ENCODE measurements around the gene CLEC3A. TPM values are rescaled to one million over a fixed set of nuclear protein-coding genes. Genes with fewer than 3 reads are reported as not detected.
A peak's percentile ranks its signal among the peaks of the same experiment; 100 is the strongest.

The CLEC3A gene, protein sequence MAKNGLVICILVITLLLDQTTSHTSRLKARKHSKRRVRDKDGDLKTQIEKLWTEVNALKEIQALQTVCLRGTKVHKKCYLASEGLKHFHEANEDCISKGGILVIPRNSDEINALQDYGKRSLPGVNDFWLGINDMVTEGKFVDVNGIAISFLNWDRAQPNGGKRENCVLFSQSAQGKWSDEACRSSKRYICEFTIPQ
- total RNA-seq (0.14 TPM), polyA plus RNA-seq (0.21 TPM)
- long read RNA-seq, donor 1: 0 reads
- long read RNA-seq, donor 2: 0 reads
- long read RNA-seq, donor 3: 0 reads
- long read RNA-seq, donor 4: 0 reads
- long read RNA-seq, donor 5: 0 reads
- long read RNA-seq, donor 6: 0 reads
- long read RNA-seq, donor 7: 0 reads
- long read RNA-seq, donor 8: 0 reads
- long read RNA-seq, donor 9: 0 reads
- long read RNA-seq, donor 10: 0 reads

DNA sequence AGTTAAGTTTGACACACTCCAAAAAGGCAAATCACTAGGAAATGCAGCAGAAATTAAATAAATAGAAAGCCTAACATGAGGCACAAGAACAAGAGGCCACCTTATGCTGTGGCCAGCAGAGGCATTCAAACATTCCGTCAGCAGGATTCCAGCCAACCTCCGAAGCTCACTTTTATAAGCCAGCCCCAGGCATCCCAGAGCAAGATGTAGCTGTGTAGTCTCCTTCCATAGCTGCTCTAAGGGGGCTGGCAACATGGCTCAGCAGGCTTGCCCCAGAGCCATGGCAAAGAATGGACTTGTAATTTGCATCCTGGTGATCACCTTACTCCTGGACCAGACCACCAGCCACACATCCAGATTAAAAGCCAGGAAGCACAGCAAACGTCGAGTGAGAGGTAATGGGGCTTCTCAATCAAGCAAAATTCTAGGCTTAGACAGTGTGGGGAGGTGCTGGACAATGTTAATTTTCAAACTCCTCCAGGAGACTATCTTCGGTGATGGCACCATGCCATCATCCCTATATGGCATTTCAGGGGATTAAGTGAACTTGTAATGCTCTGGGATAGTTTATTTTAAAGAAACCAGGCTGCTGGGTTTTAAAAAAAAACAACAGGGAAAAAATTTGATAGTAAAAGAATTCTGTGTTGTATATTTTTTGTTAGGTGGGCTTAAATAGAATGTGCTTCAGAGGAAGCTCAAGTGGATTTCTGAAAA, at the start of gene CLEC3A:
CLEC3A (plus strand) TSS at position 202 of the 714 bp plus-strand sequence; CDS start at position 281, 79 bp downstream.
- no peak within 1 kb of the TSS for H3K4me3 ChIP-seq (ENCODE audit: low read length in 2 of 2)
- H3K27me3 ChIP-seq (ENCODE audit: control insufficient read depth in 2 of 2, insufficient read depth in 1 of 2, low read length in 1 of 2): no peaks in the 10 kb centered on the region
- no peaks in the 10 kb centered on the region for H3K4me1 ChIP-seq (ENCODE audit: control insufficient read depth in 2 of 2, insufficient read depth in 2 of 2, low read length in 2 of 2)
- DNase-seq (ENCODE audit: low read depth in 6 of 9, low spot score in 9 of 9): no peak
- 75% methylated on average over 5 of the region's 5 CpGs for WGBS
- H3K27ac ChIP-seq (ENCODE audit: low read depth in 1 of 2, low read length in 1 of 2): no peak within 1 kb of the TSS
- H3K9me3 ChIP-seq (ENCODE audit: control insufficient read depth in 2 of 2, insufficient read depth in 1 of 2, low read length in 1 of 2): no peaks in the 10 kb centered on the region
- H3K36me3 ChIP-seq (ENCODE audit: control insufficient read depth in 2 of 2, insufficient read depth in 2 of 2, low read length in 1 of 2): no peaks in the 10 kb centered on the region

DNA sequence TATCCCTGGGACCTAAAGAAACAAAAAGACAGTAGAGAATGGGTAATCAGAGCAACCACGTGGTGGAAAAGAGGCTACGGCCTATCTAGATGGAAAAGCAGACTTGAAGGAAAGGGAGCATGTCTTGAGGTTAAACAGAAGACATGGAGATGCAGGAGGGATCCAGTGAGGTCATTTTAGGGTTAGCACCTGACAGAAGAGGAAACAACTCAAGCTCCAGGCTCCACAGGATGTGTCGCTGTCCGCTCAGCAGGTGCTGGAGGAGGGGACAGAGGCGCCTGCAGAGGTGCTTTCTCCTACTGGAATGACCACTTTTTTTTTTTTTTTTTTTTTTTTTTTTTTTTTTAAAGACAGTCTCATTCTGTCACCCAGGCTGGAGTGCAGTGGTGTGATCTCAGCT, 47.5 kb upstream of the CLEC3A start:
- Histone ChIP-seq H3K27me3 (ENCODE audit: control insufficient read depth in 2 of 2, insufficient read depth in 1 of 2, low read length in 1 of 2) (no peaks in the 10 kb centered on the region), H3K4me1 (ENCODE audit: control insufficient read depth in 2 of 2, insufficient read depth in 2 of 2, low read length in 2 of 2) (no peaks in the 10 kb centered on the region), H3K4me3 (ENCODE audit: low read length in 2 of 2) (no peak overlapping the region), H3K9me3 (ENCODE audit: control insufficient read depth in 2 of 2, insufficient read depth in 1 of 2, low read length in 1 of 2) (no peaks in the 10 kb centered on the region), H3K36me3 (ENCODE audit: control insufficient read depth in 2 of 2, insufficient read depth in 2 of 2, low read length in 1 of 2) (no peaks in the 10 kb centered on the region), H3K27ac (ENCODE audit: low read depth in 1 of 2, low read length in 1 of 2) (no peak overlapping the region)
- DNase-seq (ENCODE audit: low read depth in 6 of 9, low spot score in 9 of 9): peak in 1 of 9 donors; percentile 8
- 80% methylated on average over 5 of the region's 5 CpGs for WGBS

DNA sequence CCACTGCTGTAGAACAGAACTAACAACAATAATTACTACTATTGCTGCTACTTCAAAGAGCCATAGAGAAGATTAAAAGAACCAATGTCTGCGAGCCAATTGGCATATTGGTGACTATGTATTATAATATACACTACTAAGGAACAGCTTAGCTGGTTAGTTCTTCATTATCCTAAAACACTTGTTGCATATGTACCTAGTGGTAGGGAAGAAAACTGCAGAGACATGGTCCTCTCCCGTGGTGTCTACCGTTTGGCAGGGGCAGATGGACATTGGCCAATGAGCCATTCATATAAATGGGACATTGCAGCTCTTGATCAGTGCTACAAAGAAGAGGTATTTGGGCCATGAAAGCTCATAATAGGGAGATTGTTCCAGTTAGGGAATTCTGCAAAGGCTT, 46.4 kb upstream of the CLEC3A start:
- Histone ChIP-seq H3K9me3 (ENCODE audit: control insufficient read depth in 2 of 2, insufficient read depth in 1 of 2, low read length in 1 of 2) (no peaks in the 10 kb centered on the region), H3K36me3 (ENCODE audit: control insufficient read depth in 2 of 2, insufficient read depth in 2 of 2, low read length in 1 of 2) (no peaks in the 10 kb centered on the region), H3K27me3 (ENCODE audit: control insufficient read depth in 2 of 2, insufficient read depth in 1 of 2, low read length in 1 of 2) (no peaks in the 10 kb centered on the region), H3K27ac (ENCODE audit: low read depth in 1 of 2, low read length in 1 of 2) (no peak overlapping the region), H3K4me3 (ENCODE audit: low read length in 2 of 2) (no peak overlapping the region), H3K4me1 (ENCODE audit: control insufficient read depth in 2 of 2, insufficient read depth in 2 of 2, low read length in 2 of 2) (no peaks in the 10 kb centered on the region)
- WGBS: 74% methylated on average over 3 of the region's 3 CpGs
- no peak for DNase-seq (ENCODE audit: low read depth in 6 of 9, low spot score in 9 of 9)

DNA sequence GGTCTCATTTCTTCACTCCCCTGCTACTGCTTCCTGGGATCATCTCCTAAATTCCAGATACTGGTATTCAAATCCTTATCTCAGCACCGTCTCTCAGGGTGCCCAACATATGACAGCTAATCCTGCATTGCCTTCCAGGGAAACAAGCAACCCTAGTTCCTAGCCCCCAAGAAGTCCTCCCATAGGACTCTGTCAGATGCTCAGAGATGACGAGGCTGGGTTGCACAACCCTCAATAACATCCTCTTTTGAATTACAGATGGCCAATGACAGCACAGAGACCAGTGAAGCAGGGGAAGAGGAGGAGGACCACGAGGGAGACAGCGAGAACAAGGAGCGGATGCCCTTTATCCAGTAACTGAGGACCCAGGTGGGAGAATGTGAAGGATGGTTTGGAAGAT, 45.0 kb upstream of the CLEC3A start:
- DNase-seq (ENCODE audit: low read depth in 6 of 9, low spot score in 9 of 9): no peak
- WGBS: 71% methylated on average over 5 of the region's 5 CpGs
- H3K27ac ChIP-seq (ENCODE audit: low read depth in 1 of 2, low read length in 1 of 2): no peak overlapping the region
- H3K27me3 ChIP-seq (ENCODE audit: control insufficient read depth in 2 of 2, insufficient read depth in 1 of 2, low read length in 1 of 2): no peaks in the 10 kb centered on the region
- no peak overlapping the region for H3K4me3 ChIP-seq (ENCODE audit: low read length in 2 of 2)
- no peaks in the 10 kb centered on the region for H3K4me1 ChIP-seq (ENCODE audit: control insufficient read depth in 2 of 2, insufficient read depth in 2 of 2, low read length in 2 of 2)
- no peaks in the 10 kb centered on the region for H3K9me3 ChIP-seq (ENCODE audit: control insufficient read depth in 2 of 2, insufficient read depth in 1 of 2, low read length in 1 of 2)
- no peaks in the 10 kb centered on the region for H3K36me3 ChIP-seq (ENCODE audit: control insufficient read depth in 2 of 2, insufficient read depth in 2 of 2, low read length in 1 of 2)

DNA sequence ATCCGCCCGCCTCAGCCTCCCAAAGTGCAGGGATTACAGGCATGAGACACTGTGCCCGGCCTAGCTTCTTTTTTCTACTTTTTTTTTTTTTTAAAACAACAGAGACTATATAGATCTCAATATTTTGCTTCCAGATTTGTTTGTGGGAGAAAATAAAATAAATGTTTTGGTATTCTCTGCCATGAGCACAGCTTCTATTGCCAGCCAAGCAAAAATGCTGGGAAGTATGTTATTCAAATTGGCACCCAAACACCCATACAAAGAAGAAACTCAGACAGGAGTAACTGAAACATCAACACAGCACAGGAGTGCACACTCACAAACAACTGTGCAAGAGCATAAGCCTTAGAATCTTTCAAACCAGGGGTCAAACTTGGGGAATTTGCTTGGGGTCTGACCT, 37.2 kb upstream of the CLEC3A start:
- Histone ChIP-seq H3K9me3 (ENCODE audit: control insufficient read depth in 2 of 2, insufficient read depth in 1 of 2, low read length in 1 of 2) (no peaks in the 10 kb centered on the region), H3K27me3 (ENCODE audit: control insufficient read depth in 2 of 2, insufficient read depth in 1 of 2, low read length in 1 of 2) (no peaks in the 10 kb centered on the region), H3K27ac (ENCODE audit: low read depth in 1 of 2, low read length in 1 of 2) (no peak overlapping the region), H3K4me1 (ENCODE audit: control insufficient read depth in 2 of 2, insufficient read depth in 2 of 2, low read length in 2 of 2) (no peaks in the 10 kb centered on the region), H3K36me3 (ENCODE audit: control insufficient read depth in 2 of 2, insufficient read depth in 2 of 2, low read length in 1 of 2) (no peaks in the 10 kb centered on the region), H3K4me3 (ENCODE audit: low read length in 2 of 2) (no peak overlapping the region)
- no peak for DNase-seq (ENCODE audit: low read depth in 6 of 9, low spot score in 9 of 9)
- 88% methylated on average over 3 of the region's 3 CpGs for WGBS

DNA sequence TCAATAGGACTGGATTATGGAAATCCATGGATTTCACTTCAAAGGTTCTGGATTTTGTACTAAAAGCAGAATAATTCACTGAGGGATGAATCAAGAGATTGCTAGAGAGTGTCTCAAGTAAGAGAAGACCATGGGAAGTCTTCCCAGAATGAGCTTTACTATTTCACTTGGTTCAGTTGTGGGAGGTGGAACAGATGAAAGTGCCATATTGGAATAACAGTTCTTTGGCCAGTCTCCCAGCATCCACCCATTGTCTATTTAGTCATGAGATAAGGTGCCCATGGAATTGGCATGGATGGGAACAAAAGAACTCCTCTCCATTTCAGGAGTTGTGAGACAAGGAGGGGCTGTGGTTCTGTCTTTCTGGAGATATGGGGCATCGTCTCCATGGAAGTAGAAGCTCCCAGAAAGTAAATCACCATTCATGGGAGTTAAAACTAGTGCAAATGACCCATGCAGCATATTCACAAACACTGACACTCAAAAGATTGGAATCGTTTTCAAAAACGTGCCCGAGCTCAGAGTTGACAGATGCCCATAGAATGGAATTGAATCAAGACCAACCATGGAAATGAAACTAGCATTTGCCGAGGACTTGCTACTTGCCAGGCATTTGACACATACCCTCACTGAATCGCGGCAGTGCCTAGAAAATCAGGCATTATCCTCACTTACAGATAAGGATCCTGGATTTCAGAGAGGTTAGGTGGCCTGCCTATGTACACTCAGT, 36.2 kb upstream of the CLEC3A start:
- Histone ChIP-seq H3K4me1 (ENCODE audit: control insufficient read depth in 2 of 2, insufficient read depth in 2 of 2, low read length in 2 of 2) (no peaks in the 10 kb centered on the region), H3K36me3 (ENCODE audit: control insufficient read depth in 2 of 2, insufficient read depth in 2 of 2, low read length in 1 of 2) (no peaks in the 10 kb centered on the region), H3K27ac (ENCODE audit: low read depth in 1 of 2, low read length in 1 of 2) (no peak overlapping the region), H3K27me3 (ENCODE audit: control insufficient read depth in 2 of 2, insufficient read depth in 1 of 2, low read length in 1 of 2) (no peaks in the 10 kb centered on the region), H3K4me3 (ENCODE audit: low read length in 2 of 2) (no peak overlapping the region), H3K9me3 (ENCODE audit: control insufficient read depth in 2 of 2, insufficient read depth in 1 of 2, low read length in 1 of 2) (no peaks in the 10 kb centered on the region)
- DNase-seq (ENCODE audit: low read depth in 6 of 9, low spot score in 9 of 9): no peak
- WGBS: 94% methylated on average over 7 of the region's 7 CpGs

DNA sequence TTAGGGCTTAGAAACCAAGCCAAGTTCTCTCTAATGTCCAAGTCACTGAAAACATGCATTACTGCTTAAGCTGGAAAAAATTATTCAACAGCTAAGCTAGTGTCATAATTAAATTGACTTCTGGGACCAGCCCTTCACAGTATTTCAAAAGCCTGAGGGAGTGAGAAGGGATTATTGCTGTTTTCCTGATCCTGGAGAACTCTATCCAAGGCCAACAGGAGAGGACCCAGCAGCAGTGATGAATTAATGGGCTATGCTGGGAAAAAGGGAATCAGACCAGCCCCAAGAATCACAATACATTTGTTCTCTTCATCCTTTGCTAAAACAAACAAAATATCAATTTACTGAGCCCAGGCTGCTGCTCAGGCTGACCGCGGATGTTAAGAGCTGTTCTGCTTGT, 34.5 kb upstream of the CLEC3A start:
- no peak for DNase-seq (ENCODE audit: low read depth in 6 of 9, low spot score in 9 of 9)
- WGBS: 89% methylated on average over 2 of the region's 2 CpGs
- H3K27me3 ChIP-seq (ENCODE audit: control insufficient read depth in 2 of 2, insufficient read depth in 1 of 2, low read length in 1 of 2): no peaks in the 10 kb centered on the region
- H3K4me3 ChIP-seq (ENCODE audit: low read length in 2 of 2): no peak overlapping the region
- H3K27ac ChIP-seq (ENCODE audit: low read depth in 1 of 2, low read length in 1 of 2): no peak overlapping the region
- H3K9me3 ChIP-seq (ENCODE audit: control insufficient read depth in 2 of 2, insufficient read depth in 1 of 2, low read length in 1 of 2): no peaks in the 10 kb centered on the region
- no peaks in the 10 kb centered on the region for H3K4me1 ChIP-seq (ENCODE audit: control insufficient read depth in 2 of 2, insufficient read depth in 2 of 2, low read length in 2 of 2)
- H3K36me3 ChIP-seq (ENCODE audit: control insufficient read depth in 2 of 2, insufficient read depth in 2 of 2, low read length in 1 of 2): no peaks in the 10 kb centered on the region

DNA sequence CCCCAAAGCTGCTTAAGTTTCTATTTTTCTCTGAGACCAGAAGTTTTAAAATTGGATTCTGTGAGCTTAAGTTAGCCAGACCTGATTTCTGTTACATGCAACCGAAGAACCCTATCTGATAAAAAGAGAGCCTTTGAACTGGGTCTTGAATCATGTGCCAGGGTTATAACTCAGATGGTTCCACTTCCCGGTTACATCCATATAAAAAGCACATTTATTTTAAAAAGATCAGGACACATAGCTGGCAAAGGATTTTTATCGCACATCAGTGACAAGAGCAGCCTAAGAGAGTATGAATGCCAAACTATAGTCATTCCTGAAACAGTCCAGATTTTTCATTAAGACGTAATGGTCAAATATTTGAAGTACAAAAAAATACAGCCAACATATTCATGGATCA, 32.5 kb upstream of the CLEC3A start:
- no peak for DNase-seq (ENCODE audit: low read depth in 6 of 9, low spot score in 9 of 9)
- Histone ChIP-seq H3K27me3 (ENCODE audit: control insufficient read depth in 2 of 2, insufficient read depth in 1 of 2, low read length in 1 of 2) (no peaks in the 10 kb centered on the region), H3K27ac (ENCODE audit: low read depth in 1 of 2, low read length in 1 of 2) (no peak overlapping the region), H3K9me3 (ENCODE audit: control insufficient read depth in 2 of 2, insufficient read depth in 1 of 2, low read length in 1 of 2) (no peaks in the 10 kb centered on the region), H3K36me3 (ENCODE audit: control insufficient read depth in 2 of 2, insufficient read depth in 2 of 2, low read length in 1 of 2) (no peaks in the 10 kb centered on the region), H3K4me3 (ENCODE audit: low read length in 2 of 2) (no peak overlapping the region), H3K4me1 (ENCODE audit: control insufficient read depth in 2 of 2, insufficient read depth in 2 of 2, low read length in 2 of 2) (no peaks in the 10 kb centered on the region)
- WGBS: 84% methylated on average over 4 of the region's 4 CpGs

DNA sequence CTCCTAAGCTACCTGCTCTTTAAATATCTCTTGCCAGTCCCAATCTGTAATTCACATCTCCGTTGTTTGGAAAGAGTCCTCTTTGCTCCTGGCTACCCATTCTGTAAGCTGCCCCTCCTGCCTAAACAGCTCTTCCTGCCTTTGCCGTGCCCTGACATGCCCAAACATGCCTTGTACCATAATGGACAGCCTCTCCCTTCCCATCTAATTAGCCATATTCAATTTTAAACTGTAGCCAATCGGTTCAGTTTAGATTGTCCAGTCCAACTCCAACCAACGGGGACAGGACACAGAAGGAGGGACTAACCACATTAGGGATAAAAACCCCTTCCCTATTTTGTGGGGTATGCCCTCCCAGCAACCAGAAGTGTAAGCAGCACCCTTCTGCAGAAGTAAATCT, 30.6 kb upstream of the CLEC3A start:
- H3K27me3 ChIP-seq (ENCODE audit: control insufficient read depth in 2 of 2, insufficient read depth in 1 of 2, low read length in 1 of 2): no peaks in the 10 kb centered on the region
- DNase-seq (ENCODE audit: low read depth in 6 of 9, low spot score in 9 of 9): no peak
- peaks cover 1 to 5% of the 10 kb centered on the region in 2 donors for H3K9me3 ChIP-seq (ENCODE audit: control insufficient read depth in 2 of 2, insufficient read depth in 1 of 2, low read length in 1 of 2)
- no peaks in the 10 kb centered on the region for H3K4me1 ChIP-seq (ENCODE audit: control insufficient read depth in 2 of 2, insufficient read depth in 2 of 2, low read length in 2 of 2)
- 75% methylated on average over 4 of the region's 4 CpGs for WGBS
- H3K4me3 ChIP-seq (ENCODE audit: low read length in 2 of 2): no peak overlapping the region
- H3K27ac ChIP-seq (ENCODE audit: low read depth in 1 of 2, low read length in 1 of 2): no peak overlapping the region
- no peaks in the 10 kb centered on the region for H3K36me3 ChIP-seq (ENCODE audit: control insufficient read depth in 2 of 2, insufficient read depth in 2 of 2, low read length in 1 of 2)
